Colonic mucosa (tissue), 4 donors: ENCODE results near the gene TSPAN3. TPM values are rescaled to one million over a fixed set of nuclear protein-coding genes. Genes with fewer than 3 reads are reported as not detected.

Experiments
- DNase-seq: peaks from one replicate; pipeline ENCODE4 v3.0.0-alpha.2; 2020
- H3K27ac ChIP-seq: fragments of 200-600 bp; one replicate; pipeline ENCODE4 v1.8.0; 2021
- H3K27me3 ChIP-seq: fragments of 200-600 bp; one replicate; pipeline ENCODE4 v1.8.0; 2021
- H3K36me3 ChIP-seq: fragments of 200-600 bp; one replicate; pipeline ENCODE4 v1.8.0; 2021
- H3K4me1 ChIP-seq: fragments of 200-600 bp; one replicate; pipeline ENCODE4 v1.8.0; 2021; ENCODE audit warnings: mild to moderate bottlenecking
- H3K4me3 ChIP-seq: fragments of 200-600 bp; one replicate; pipeline ENCODE4 v1.8.0; 2021
- H3K9ac ChIP-seq, 2 donors: one replicate each; pipeline ENCODE4 v1.7.0; 2013; ENCODE audit warnings: control low read depth in 2 of 2, low read depth in 2 of 2, low read length in 2 of 2
- H3K9me3 ChIP-seq: fragments of 200-600 bp; one replicate; pipeline ENCODE4 v1.8.0; 2021
- CTCF ChIP-seq: fragments of 200-600 bp; IDR thresholded peaks from one replicate; pipeline ENCODE4 v1.8.0; 2022; ENCODE audit warnings: antibody characterized with exemption, mild to moderate bottlenecking
- intact Hi-C: fragments of 100-400 bp; cut with DNase I; formaldehyde crosslinking; loops from one replicate; pipeline ENCODE4 v1.14.1; 2022
- total RNA-seq, 2 donors: library from RNA; stranded (reverse); fragmentation: NEBNext Ultra II Directional in 1 of 2; extraction: Animal tissue kit (Norgen Biotek cat#: 25700) in 1 of 2; gene quantifications; one replicate each; pipeline ENCODE4 v1.2.1, GENCODE V29; 2021
- donor health status: healthy.
- donor health status: DM: no; HTN: no; CAD: no.
- donor health status: DM: no; HTN: no; CAD: no.

TSPAN3 gene
- total RNA-seq, 2 donors from 2014 or later = 594 to 841 TPM

GRCh38 chr15:77029166-77030047, 41.5 kb downstream of the TSPAN3 start:
- TF ChIP-seq CTCF = no peak
- H3K27ac ChIP-seq = no peak overlapping the region
- intact Hi-C loops = no loop called here

GRCh38 chr15:77028451-77029165, 42.3 kb downstream of the TSPAN3 start:
- no peaks in the 10 kb centered on the region for H3K27me3 ChIP-seq
- intact Hi-C loops = no loop called here
- DNase-seq = peak; percentile 14
- no peak overlapping the region for H3K4me3 ChIP-seq
- H3K9me3 ChIP-seq = no peaks in the 10 kb centered on the region
- H3K27ac ChIP-seq = no peak overlapping the region
- peaks cover 5% of the 10 kb centered on the region for H3K4me1 ChIP-seq
- TF ChIP-seq CTCF = no peak
- H3K36me3 ChIP-seq = no peaks in the 10 kb centered on the region
- H3K9ac ChIP-seq = peak overlapping the region in 1 of 2 donors; percentile 17

More at GRCh38 chr15:77029166-77030047, 41.5 kb downstream of the TSPAN3 start:
- Histone ChIP-seq H3K9ac (peak overlapping the region in 1 of 2 donors; percentile 21), H3K4me1 (peaks cover 5% of the 10 kb centered on the region), H3K36me3 (no peaks in the 10 kb centered on the region), H3K9me3 (no peaks in the 10 kb centered on the region), H3K4me3 (no peak overlapping the region), H3K27me3 (no peaks in the 10 kb centered on the region)
- peak; percentile 60 for DNase-seq

DNA sequence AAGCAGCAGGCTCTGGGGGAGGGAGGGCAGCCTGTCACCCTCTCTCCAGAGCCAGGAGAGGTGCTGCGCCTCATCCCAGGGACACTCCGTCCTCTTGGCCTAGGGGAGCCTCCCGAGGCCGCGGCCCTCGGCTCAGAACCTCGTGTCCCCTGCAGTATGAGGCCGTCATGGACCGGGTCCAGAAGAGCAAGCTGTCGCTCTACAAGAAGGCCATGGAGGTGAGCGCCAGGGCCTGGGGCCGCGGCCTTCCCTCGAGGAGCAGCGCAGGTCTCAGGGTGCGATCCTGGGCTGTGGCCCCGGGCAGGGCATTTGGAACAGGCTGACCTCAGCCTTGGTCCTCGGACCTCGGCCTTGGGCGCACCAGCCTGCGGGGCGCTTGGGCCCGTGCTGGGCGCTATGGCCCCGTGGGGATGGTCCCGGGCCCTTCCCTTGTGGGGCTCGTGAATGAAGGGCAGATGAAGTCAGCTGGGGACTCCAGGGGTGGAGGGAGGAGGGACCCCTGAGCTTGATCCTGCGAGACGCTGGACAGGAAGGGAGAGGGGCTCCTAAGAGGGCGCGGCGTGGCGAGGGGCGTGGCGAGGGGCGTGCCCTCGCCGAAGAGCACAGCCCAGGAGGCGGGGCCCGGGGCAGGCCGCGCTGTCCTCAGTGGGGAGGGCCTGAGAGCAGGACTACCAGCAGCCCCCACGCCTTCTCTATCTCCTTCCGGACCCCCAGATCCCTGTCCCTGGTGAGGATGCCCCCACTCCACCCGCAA, 43.0 kb downstream of the TSPAN3 start:
- Histone ChIP-seq H3K27ac (no peak overlapping the region), H3K36me3 (no peaks in the 10 kb centered on the region), H3K9me3 (no peaks in the 10 kb centered on the region), H3K9ac (peak overlapping the region in 1 of 2 donors; percentile 17), H3K27me3 (no peaks in the 10 kb centered on the region), H3K4me3 (peak overlapping the region; percentile 12), H3K4me1 (peaks cover 5% of the 10 kb centered on the region)
- intact Hi-C loops = no loop called here
- peak; percentile 26 for DNase-seq
- TF ChIP-seq CTCF = no peak

DNA sequence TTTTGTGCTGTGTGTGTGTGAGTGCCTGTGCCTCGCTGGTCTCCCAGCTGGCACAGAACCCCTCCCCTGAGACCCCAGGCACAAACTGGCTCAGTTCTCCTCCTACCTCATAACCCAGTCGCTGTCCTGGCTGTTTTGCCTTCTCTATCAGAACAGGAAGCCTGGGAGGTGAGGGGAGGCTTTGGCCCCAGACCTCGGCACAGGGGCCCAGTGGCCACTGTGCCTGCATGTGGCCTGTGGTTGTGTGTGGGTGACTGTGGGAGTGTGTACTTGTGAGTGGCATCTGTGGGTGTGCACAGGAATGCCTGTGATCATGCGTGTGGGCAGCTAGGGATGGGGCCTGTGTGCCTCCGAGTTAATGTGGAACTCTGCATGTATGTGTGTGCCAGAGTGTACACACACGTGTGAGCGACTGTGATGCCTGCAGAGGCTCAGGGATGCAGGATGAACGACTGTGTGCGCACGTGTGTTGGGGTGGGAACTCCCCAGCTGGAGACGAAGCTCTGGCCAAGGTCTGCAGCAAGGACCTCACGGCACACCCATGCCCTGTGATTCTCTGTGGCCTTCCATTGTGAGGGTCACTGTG, 43.7 kb downstream of the TSPAN3 start:
- H3K36me3 ChIP-seq = no peaks in the 10 kb centered on the region
- H3K27ac ChIP-seq = no peak overlapping the region
- H3K9me3 ChIP-seq = no peaks in the 10 kb centered on the region
- intact Hi-C loops = no loop called here
- peaks cover 5% of the 10 kb centered on the region for H3K4me1 ChIP-seq
- peak; percentile 15 for DNase-seq
- no peaks in the 10 kb centered on the region for H3K27me3 ChIP-seq
- TF ChIP-seq CTCF = no peak
- H3K4me3 ChIP-seq = no peak overlapping the region
- H3K9ac ChIP-seq = no peak overlapping the region
